ENCODE data around the gene ABCA5. TPM values are rescaled to one million over a fixed set of nuclear protein-coding genes. Genes with fewer than 3 reads are reported as not detected.

Gene ABCA5
- total and polyA plus RNA-seq, 2 of the 13 experiments (the other 11 are each of a cell fraction or from before 2014, with no cell fraction given) = 9.7 to 10.1 TPM

- in situ Hi-C loops (cut with HindIII; ENCODE audit: extremely low pct_ligation_motif_present, low pct_unique_long_range_greater_than_20kb) = loop anchor here (5.0 to 10.0 kb wide), 2 partner anchors 256 to 454 kb away; no protein-coding TSS in a partner anchor
- WGBS (ENCODE audit: low lambda C conversion rate) = 85% methylated on average over 3 of the region's 3 CpGs
These were observed 96.0 kb downstream of the ABCA5 start for GRCh38 chr17:69230939-69231338.

GRCh38 chr17:69228576-69228975 lies 98.4 kb downstream of the ABCA5 start, which contains the start of gene ABCA10:
Gene ABCA10 (minus strand): TSS chr17:69228824. CDS start chr17:69225358, 3,466 bp downstream.
- WGBS (ENCODE audit: low lambda C conversion rate) = 96% methylated on average over 1 of the region's 1 CpG
- TF ChIP-seq HCFC1 (IDR thresholded peaks at IDR 0.05; ENCODE audit: low read depth, low read length) (no peak), ATF7 (IDR thresholded peaks at IDR 0.05) (no peak), ATF7 (CRISPR knock-in tag; IDR thresholded peaks at IDR 0.05) (no peak), PHF8 (CRISPR knock-in tag; IDR thresholded peaks at IDR 0.05) (no peak), ZNF331 (CRISPR knock-in tag; IDR thresholded peaks at IDR 0.05) (no peak), ZBTB8A (CRISPR knock-in tag; IDR thresholded peaks at IDR 0.05; ENCODE audit: borderline replicate concordance, low read depth) (no peak), TOPORS (CRISPR knock-in tag; IDR thresholded peaks at IDR 0.05) (no peak), ZNF615 (CRISPR knock-in tag; IDR thresholded peaks at IDR 0.05; ENCODE audit: borderline replicate concordance) (no peak), SOX6 (IDR thresholded peaks at IDR 0.05) (no peak), SOX6 (CRISPR knock-in tag; IDR thresholded peaks at IDR 0.05) (no peak)
- in situ Hi-C loops (cut with HindIII; ENCODE audit: extremely low pct_ligation_motif_present, low pct_unique_long_range_greater_than_20kb) (no loop called here), intact Hi-C loops (cut with micrococcal nuclease; ENCODE audit: unreplicated experiment) (loop anchor here (10.0 kb wide), 1 partner anchor 1286 kb away; no protein-coding TSS in a partner anchor)
- DNase-seq (ENCODE audit: low spot score) (no peak), FAIRE-seq (no peak), ATAC-seq (no peak)
- Histone ChIP-seq H2AFZ (ENCODE audit: low read length) (no peak within 1 kb of the TSS), H3K4me1 (ENCODE audit: insufficient read depth, low read length) (peaks cover 9% of the 10 kb centered on the region), H3K36me3 (replicated peaks in 1 of 2; ENCODE audit: control insufficient read depth in 1 of 2, insufficient read depth in 2 of 2, low read length in 2 of 2) (no peaks in the 10 kb centered on the region), H3K79me2 (ENCODE audit: insufficient read depth, low read length) (no peaks in the 10 kb centered on the region), H3K27me3 (ENCODE audit: control insufficient read depth in 1 of 2, insufficient read depth in 2 of 2, low read length in 2 of 2) (no peaks in the 10 kb centered on the region), H3K4me2 (ENCODE audit: low read depth, low read length) (no peak within 1 kb of the TSS), H4K20me1 (ENCODE audit: insufficient read depth, low read length) (no peaks in the 10 kb centered on the region), H3K27ac (ENCODE audit: extremely low read length, insufficient read depth, low read length) (no peak within 1 kb of the TSS), H3K4me3 (replicated peaks in 1 of 3; ENCODE audit: insufficient read depth in 1 of 3, low read depth in 2 of 3, low read length in 3 of 3) (no peak within 1 kb of the TSS), H3K9me3 (ENCODE audit: low read length) (peaks cover 11% of the 10 kb centered on the region), H3K9ac (ENCODE audit: insufficient read depth, low read depth, low read length) (no peak within 1 kb of the TSS)
- CTCF ChIA-PET (ENCODE audit: low intra/inter-chr PET ratio, low total read pairs) = no interaction called here
- POLR2A ChIA-PET = no interaction called here
- BruUV-seq (replicated peaks) = no TSS peak

More at GRCh38 chr17:69230939-69231338, 96.0 kb downstream of the ABCA5 start:
- DNase-seq (ENCODE audit: low spot score) (no peak), FAIRE-seq (no peak), ATAC-seq (no peak)
- Histone ChIP-seq H2AFZ (ENCODE audit: low read length) (no peak overlapping the region), H3K36me3 (replicated peaks in 1 of 2; ENCODE audit: control insufficient read depth in 1 of 2, insufficient read depth in 2 of 2, low read length in 2 of 2) (no peaks in the 10 kb centered on the region), H3K27me3 (ENCODE audit: control insufficient read depth in 1 of 2, insufficient read depth in 2 of 2, low read length in 2 of 2) (no peaks in the 10 kb centered on the region), H3K9ac (ENCODE audit: insufficient read depth, low read depth, low read length) (no peak overlapping the region), H3K79me2 (ENCODE audit: insufficient read depth, low read length) (no peaks in the 10 kb centered on the region), H3K4me2 (ENCODE audit: low read depth, low read length) (no peak overlapping the region), H3K4me3 (replicated peaks in 1 of 3; ENCODE audit: insufficient read depth in 1 of 3, low read depth in 2 of 3, low read length in 3 of 3) (no peak overlapping the region), H3K4me1 (ENCODE audit: insufficient read depth, low read length) (peaks cover 7% of the 10 kb centered on the region), H3K9me3 (ENCODE audit: low read length) (peaks cover 13% of the 10 kb centered on the region), H4K20me1 (ENCODE audit: insufficient read depth, low read length) (no peaks in the 10 kb centered on the region), H3K27ac (ENCODE audit: extremely low read length, insufficient read depth, low read length) (no peak overlapping the region)
- POLR2A ChIA-PET = interaction anchor here (1.0 kb wide), 1 partner anchor 457 kb away, joined by 3 read pairs; no protein-coding TSS in a partner anchor
- intact Hi-C loops (cut with micrococcal nuclease; ENCODE audit: unreplicated experiment) = loop anchor here (10.0 kb wide), 1 partner anchor 146 kb away; no protein-coding TSS in a partner anchor
- CTCF ChIA-PET (ENCODE audit: low intra/inter-chr PET ratio, low total read pairs) = no interaction called here
- no TSS peak for BruUV-seq (replicated peaks)
- TF ChIP-seq ZNF776 (CRISPR knock-in tag; IDR thresholded peaks at IDR 0.05) (no peak), HNF4A (CRISPR knock-in tag; IDR thresholded peaks at IDR 0.05) (peak; percentile 9; the same call in 1 of the 2 replicates)
